GM12878 (cell line): ENCODE data around the gene LRP1. TPM values are rescaled to one million over a fixed set of nuclear protein-coding genes. Genes with fewer than 3 reads are reported as not detected.

Source experiments
- ATAC-seq: fragments of 200-7000 bp; cut with Tn5 transposase; 3 replicates; pipeline ENCODE4 v1.9.1; 2020; ENCODE audit warnings: mild to moderate bottlenecking, moderate library complexity
- BruUV-seq: library from RNA; stranded (reverse); fragments of 400-500 nt; replicated peaks from 2 replicates; lab custom pipeline; 2021; lab: Mats Ljungman, UMichigan
- CTCF ChIA-PET: fragments of 300-600 bp; sonication (Branson Sonifier 250); formaldehyde crosslinking; extraction: SDS; loops from one replicate; lab custom pipeline; 2021; ENCODE audit warnings: inconsistent platforms; lab: Yijun Ruan, JAX
- POLR2A ChIA-PET: fragments of 350-600 bp; formaldehyde crosslinking; extraction: SDS; loops from one replicate; lab custom pipeline; 2021; ENCODE audit warnings: inconsistent platforms; lab: Charles Lee
- RAD21 ChIA-PET: fragments of 300-600 bp; sonication (Branson Sonifier 250); formaldehyde crosslinking; loops from one replicate; lab custom pipeline; 2023; ENCODE audit warnings: antibody characterized with exemption; ENCODE audit not compliant: unreplicated experiment; lab: Charles Lee
- SMC1A ChIA-PET: fragments of 300-600 bp; sonication (Branson Sonifier 250); formaldehyde crosslinking; loops from one replicate; lab custom pipeline; 2023; ENCODE audit not compliant: unreplicated experiment, uncharacterized antibody; lab: Charles Lee
- DNase-seq: peaks from one replicate; pipeline ENCODE4 v3.0.0-alpha.2; 2011; ENCODE audit warnings: low read depth, low spot score
- FAIRE-seq: peaks from 3 replicates; lab custom pipeline; 2011; peaks lifted over from hg19 to GRCh38; lab: Jason Lieb, UNC
- H2AFZ ChIP-seq: 2 replicates; pipeline ENCODE4 v1.6.0; 2011; ENCODE audit warnings: low read depth, low read length, control low read depth; ENCODE audit not compliant: control insufficient read depth
- H3K27ac ChIP-seq: 2 replicates; pipeline ENCODE4 v1.5.1; 2011; ENCODE audit warnings: control low read depth; ENCODE audit not compliant: control insufficient read depth, insufficient read depth
- H3K27me3 ChIP-seq, 2 experiments: replicated peaks in 1 of 2; 2 replicates each; pipeline versions ENCODE4 v1.6.0 to v1.6.1; 2011; ENCODE audit warnings: low read length in 1 of 2; ENCODE audit not compliant: control insufficient read depth in 2 of 2, insufficient read depth in 2 of 2
- H3K36me3 ChIP-seq, 2 experiments: 2 replicates each; pipeline ENCODE4 v1.5.1; 2011; ENCODE audit warnings: low read length in 1 of 2; ENCODE audit not compliant: control insufficient read depth in 2 of 2, insufficient read depth in 2 of 2
- H3K4me1 ChIP-seq: 2 replicates; pipeline ENCODE4 v1.6.1; 2011; ENCODE audit warnings: mild to moderate bottlenecking, low read length, moderate library complexity, mixed read lengths; ENCODE audit not compliant: control insufficient read depth, insufficient read depth
- H3K4me2 ChIP-seq: 2 replicates; pipeline ENCODE4 v1.6.0; 2011; ENCODE audit warnings: control low read depth; ENCODE audit not compliant: control insufficient read depth, insufficient read depth
- H3K4me3 ChIP-seq: fragments of 200-600 bp; sonication (generic); 2 replicates; pipeline ENCODE4 v1.5.1; 2016
- H3K79me2 ChIP-seq: 2 replicates; pipeline ENCODE4 v1.6.0; 2011; ENCODE audit warnings: low read length; ENCODE audit not compliant: control insufficient read depth, insufficient read depth
- H3K9ac ChIP-seq: 2 replicates; pipeline ENCODE4 v1.8.0; 2011; ENCODE audit warnings: low read length, control low read depth, mixed read lengths; ENCODE audit not compliant: control insufficient read depth, insufficient read depth
- H3K9me3 ChIP-seq: replicated peaks from 3 replicates; pipeline ENCODE4 v1.5.1; 2011; ENCODE audit warnings: mild to moderate bottlenecking, low read length; ENCODE audit not compliant: control insufficient read depth, insufficient read depth
- H4K20me1 ChIP-seq: 2 replicates; pipeline ENCODE4 v1.6.0; 2011; ENCODE audit not compliant: control insufficient read depth, insufficient read depth
- BRCA1 ChIP-seq: IDR thresholded peaks from 2 replicates; pipeline ENCODE4 v1.6.1; 2011; ENCODE audit warnings: low read depth, low read length, improper control_type of control experiment
- CBFB ChIP-seq: IDR thresholded peaks from 2 replicates; pipeline ENCODE4 v1.6.1; 2016; ENCODE audit warnings: antibody characterized with exemption, low read depth
- CHD2 ChIP-seq: IDR thresholded peaks from 2 replicates; pipeline ENCODE4 v1.6.1; 2011; ENCODE audit warnings: low read depth, low read length, improper control_type of control experiment, borderline replicate concordance
- CREB1 ChIP-seq: IDR thresholded peaks from 2 replicates; pipeline ENCODE4 v1.6.1; 2012; ENCODE audit warnings: low read depth, mild to moderate bottlenecking, inconsistent platforms
- IKZF2 ChIP-seq, 2 experiments: fragments of 450-650 bp; IDR thresholded peaks; 2 replicates each; pipeline ENCODE4 v1.6.1; 2017; ENCODE audit warnings: mild to moderate bottlenecking in 2 of 2, moderate library complexity in 2 of 2
- LARP7 ChIP-seq: fragments of 450-650 bp; IDR thresholded peaks from 2 replicates; pipeline ENCODE4 v1.6.1; 2017; ENCODE audit warnings: mild to moderate bottlenecking
- POLR2A ChIP-seq: IDR thresholded peaks from 2 replicates; pipeline ENCODE4 v1.6.1; 2011; ENCODE audit warnings: low read depth, mild to moderate bottlenecking, low read length
- RUNX3 ChIP-seq: IDR thresholded peaks from 2 replicates; pipeline ENCODE4 v1.6.1; 2012; ENCODE audit warnings: low read length, inconsistent platforms
- SRF ChIP-seq, 2 experiments: IDR thresholded peaks; 2 replicates each; pipeline ENCODE4 v1.6.1; 2011; ENCODE audit warnings: low read depth in 2 of 2, low read length in 2 of 2, mild to moderate bottlenecking in 1 of 2, moderate library complexity in 1 of 2
- ZNF217 ChIP-seq: fragments of 450-650 bp; IDR thresholded peaks from 2 replicates; pipeline ENCODE4 v1.6.1; 2017; ENCODE audit warnings: antibody characterized with exemption, mild to moderate bottlenecking
- ZSCAN29 ChIP-seq: fragments of 450-650 bp; IDR thresholded peaks from 2 replicates; pipeline ENCODE4 v1.6.1; 2017; ENCODE audit warnings: mild to moderate bottlenecking, moderate library complexity
- WGBS: methylation state at CpG from one replicate; pipeline ENCODE4 v1.1.6; 2016; ENCODE audit warnings: low lambda C conversion rate; ENCODE audit not compliant: insufficient replicate concordance, insufficient coverage; ENCODE audit errors: missing lambda C conversion rate; 5-methylcytosine and 5-hydroxymethylcytosine counted together
- in situ Hi-C: fragments of 300-500 bp; cut with MboI; formaldehyde crosslinking; loops from 9 replicates; pipeline ENCODE4 v1.14.3; 2018; ENCODE audit warnings: mixed read lengths
- intact Hi-C: fragments of 100-400 bp; cut with micrococcal nuclease; formaldehyde crosslinking; loops from one replicate; pipeline ENCODE4 v1.14.2; 2022; ENCODE audit not compliant: unreplicated experiment
- polyA plus RNA-seq, 11 experiments: library from polyadenylated mRNA; depleted of rRNA in 4 of 11; unstranded in 6 of 11; stranded (reverse) in 5 of 11; fragments of >200 nt; fragmentation: Nextera tagmentation in 4 of 11; fragmentation: Illumina TruSeq in 1 of 11; extraction: Ambion mirVana in 4 of 11; extraction: Trizol in 1 of 11; gene quantifications; 1 replicate in 1 of 11; 2 replicates in 10 of 11; pipeline versions ENCODE4 v1.2.1 to v1.2.3, GENCODE V29; 2011 to 2016; ENCODE audit warnings: inconsistent platforms in 2 of 11, missing spikeins in 2 of 11, low read depth in 1 of 11
- total RNA-seq, 4 experiments: library from RNA; depleted of rRNA in 3 of 4; stranded (reverse); fragments of >200 nt in 3 of 4; fragmentation: Illumina TruSeq in 1 of 4; extraction: Trizol in 1 of 4; gene quantifications; 2 replicates each; pipeline versions ENCODE4 v1.2.1 to v1.2.3, GENCODE V29; 2013 to 2021
- TF ChIP-seq, protein P1 (sequence below): IDR thresholded peaks from 2 replicates; pipeline ENCODE4 v1.6.1; 2012; ENCODE audit warnings: improper control_type of control experiment, low read depth, low read length; ENCODE audit not compliant: insufficient replicate concordance
- TF ChIP-seq, protein P2 (sequence below): fragments of 450-650 bp; IDR thresholded peaks from 2 replicates; pipeline ENCODE4 v1.6.1; 2018; ENCODE audit warnings: mild to moderate bottlenecking, low read depth, moderate library complexity; ENCODE audit not compliant: partially characterized antibody

Gene LRP1
- total and polyA plus RNA-seq, 10 of the 15 experiments (the other 5 are each of a cell fraction or from before 2014, with no cell fraction given), result under 0.01 to 1.1 (median 0.20) TPM; not detected in 2

DNA sequence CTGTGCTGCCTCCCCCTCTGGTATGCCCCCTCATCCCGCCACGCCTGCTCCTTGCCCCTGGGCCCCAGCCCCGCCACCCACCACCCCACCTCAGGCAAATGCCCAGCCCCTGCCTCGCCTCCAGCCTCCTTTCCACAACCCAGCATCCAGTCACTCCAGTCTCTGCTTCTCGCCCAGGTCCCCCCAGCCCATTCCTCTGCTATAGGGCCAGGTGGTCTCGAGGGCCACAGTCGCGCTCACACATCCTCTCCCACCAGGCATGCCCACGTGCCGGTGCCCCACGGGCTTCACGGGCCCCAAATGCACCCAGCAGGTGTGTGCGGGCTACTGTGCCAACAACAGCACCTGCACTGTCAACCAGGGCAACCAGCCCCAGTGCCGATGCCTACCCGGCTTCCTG lies 82.2 kb downstream of the LRP1 start (continued):
- TF ChIP-seq, protein P1, sequence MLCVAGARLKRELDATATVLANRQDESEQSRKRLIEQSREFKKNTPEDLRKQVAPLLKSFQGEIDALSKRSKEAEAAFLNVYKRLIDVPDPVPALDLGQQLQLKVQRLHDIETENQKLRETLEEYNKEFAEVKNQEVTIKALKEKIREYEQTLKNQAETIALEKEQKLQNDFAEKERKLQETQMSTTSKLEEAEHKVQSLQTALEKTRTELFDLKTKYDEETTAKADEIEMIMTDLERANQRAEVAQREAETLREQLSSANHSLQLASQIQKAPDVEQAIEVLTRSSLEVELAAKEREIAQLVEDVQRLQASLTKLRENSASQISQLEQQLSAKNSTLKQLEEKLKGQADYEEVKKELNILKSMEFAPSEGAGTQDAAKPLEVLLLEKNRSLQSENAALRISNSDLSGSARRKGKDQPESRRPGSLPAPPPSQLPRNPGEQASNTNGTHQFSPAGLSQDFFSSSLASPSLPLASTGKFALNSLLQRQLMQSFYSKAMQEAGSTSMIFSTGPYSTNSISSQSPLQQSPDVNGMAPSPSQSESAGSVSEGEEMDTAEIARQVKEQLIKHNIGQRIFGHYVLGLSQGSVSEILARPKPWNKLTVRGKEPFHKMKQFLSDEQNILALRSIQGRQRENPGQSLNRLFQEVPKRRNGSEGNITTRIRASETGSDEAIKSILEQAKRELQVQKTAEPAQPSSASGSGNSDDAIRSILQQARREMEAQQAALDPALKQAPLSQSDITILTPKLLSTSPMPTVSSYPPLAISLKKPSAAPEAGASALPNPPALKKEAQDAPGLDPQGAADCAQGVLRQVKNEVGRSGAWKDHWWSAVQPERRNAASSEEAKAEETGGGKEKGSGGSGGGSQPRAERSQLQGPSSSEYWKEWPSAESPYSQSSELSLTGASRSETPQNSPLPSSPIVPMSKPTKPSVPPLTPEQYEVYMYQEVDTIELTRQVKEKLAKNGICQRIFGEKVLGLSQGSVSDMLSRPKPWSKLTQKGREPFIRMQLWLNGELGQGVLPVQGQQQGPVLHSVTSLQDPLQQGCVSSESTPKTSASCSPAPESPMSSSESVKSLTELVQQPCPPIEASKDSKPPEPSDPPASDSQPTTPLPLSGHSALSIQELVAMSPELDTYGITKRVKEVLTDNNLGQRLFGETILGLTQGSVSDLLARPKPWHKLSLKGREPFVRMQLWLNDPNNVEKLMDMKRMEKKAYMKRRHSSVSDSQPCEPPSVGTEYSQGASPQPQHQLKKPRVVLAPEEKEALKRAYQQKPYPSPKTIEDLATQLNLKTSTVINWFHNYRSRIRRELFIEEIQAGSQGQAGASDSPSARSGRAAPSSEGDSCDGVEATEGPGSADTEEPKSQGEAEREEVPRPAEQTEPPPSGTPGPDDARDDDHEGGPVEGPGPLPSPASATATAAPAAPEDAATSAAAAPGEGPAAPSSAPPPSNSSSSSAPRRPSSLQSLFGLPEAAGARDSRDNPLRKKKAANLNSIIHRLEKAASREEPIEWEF, result no peak
- no peak for TF ChIP-seq CHD2
- no peak for TF ChIP-seq ZSCAN29
- TF ChIP-seq RUNX3, result no peak
- no peak for TF ChIP-seq CBFB

DNA sequence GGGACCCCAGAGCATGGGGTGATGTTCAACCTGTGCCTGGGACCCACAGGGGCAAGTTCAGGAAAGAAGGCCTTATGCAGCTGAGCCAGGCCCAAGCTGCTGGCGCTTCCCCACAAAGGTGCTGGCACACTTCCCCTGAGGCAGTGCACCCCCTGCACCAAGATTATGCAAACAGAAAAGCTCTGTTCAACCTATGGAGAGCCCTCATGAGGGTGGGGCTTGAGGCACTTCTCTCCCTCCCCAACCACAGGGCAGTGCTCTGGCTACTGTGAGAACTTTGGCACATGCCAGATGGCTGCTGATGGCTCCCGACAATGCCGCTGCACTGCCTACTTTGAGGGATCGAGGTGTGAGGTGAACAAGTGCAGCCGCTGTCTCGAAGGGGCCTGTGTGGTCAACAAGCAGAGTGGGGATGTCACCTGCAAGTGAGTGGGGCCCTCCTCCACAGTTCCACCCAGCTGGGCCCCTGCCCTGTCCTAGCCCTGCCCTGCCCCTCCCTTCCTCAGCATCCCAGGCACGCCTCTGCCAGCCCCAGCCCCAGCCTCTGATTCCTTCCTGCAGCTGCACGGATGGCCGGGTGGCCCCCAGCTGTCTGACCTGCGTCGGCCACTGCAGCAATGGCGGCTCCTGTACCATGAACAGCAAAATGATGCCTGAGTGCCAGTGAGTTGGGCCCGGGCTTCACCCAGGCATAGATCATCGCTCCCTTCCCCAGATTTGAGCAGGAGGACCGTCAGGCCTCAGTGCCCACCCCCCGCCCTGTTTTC lies 82.8 kb downstream of the LRP1 start:
- H3K27me3 ChIP-seq, result peaks cover 7 to 9% of the 10 kb centered on the region in 2 experiments; a peak in 3 of 4 replicates
- no peak for ATAC-seq
- H2AFZ ChIP-seq, result no peak overlapping the region
- in situ Hi-C loops, result loop anchor here (5.0 kb wide), 1 partner anchor 36 kb away; no protein-coding TSS in a partner anchor
- FAIRE-seq, result no peak
- RAD21 ChIA-PET, result no interaction called here
- no peaks in the 10 kb centered on the region for H3K79me2 ChIP-seq
- SMC1A ChIA-PET, result no interaction called here
- 57% methylated on average over 16 of the region's 16 CpGs for WGBS
- POLR2A ChIA-PET, result no interaction called here
- no peak for DNase-seq
- H3K4me2 ChIP-seq, result no peak overlapping the region
- no TSS peak for BruUV-seq
- H3K36me3 ChIP-seq, result no peaks in the 10 kb centered on the region
- H4K20me1 ChIP-seq, result no peaks in the 10 kb centered on the region
- no peak overlapping the region for H3K4me3 ChIP-seq
- H3K9ac ChIP-seq, result no peak overlapping the region
- no peak overlapping the region for H3K27ac ChIP-seq
- intact Hi-C loops, result no loop called here
- CTCF ChIA-PET, result no interaction called here
- peaks cover 8% of the 10 kb centered on the region for H3K4me1 ChIP-seq
- no peaks in the 10 kb centered on the region for H3K9me3 ChIP-seq
- no peak for TF ChIP-seq CREB1
- no peak for TF ChIP-seq ZNF217
- no peak for TF ChIP-seq IKZF2 (IDR thresholded peaks at IDR 0.05)
- no peak for TF ChIP-seq BRCA1
- no peak for TF ChIP-seq LARP7
- TF ChIP-seq, protein P2, sequence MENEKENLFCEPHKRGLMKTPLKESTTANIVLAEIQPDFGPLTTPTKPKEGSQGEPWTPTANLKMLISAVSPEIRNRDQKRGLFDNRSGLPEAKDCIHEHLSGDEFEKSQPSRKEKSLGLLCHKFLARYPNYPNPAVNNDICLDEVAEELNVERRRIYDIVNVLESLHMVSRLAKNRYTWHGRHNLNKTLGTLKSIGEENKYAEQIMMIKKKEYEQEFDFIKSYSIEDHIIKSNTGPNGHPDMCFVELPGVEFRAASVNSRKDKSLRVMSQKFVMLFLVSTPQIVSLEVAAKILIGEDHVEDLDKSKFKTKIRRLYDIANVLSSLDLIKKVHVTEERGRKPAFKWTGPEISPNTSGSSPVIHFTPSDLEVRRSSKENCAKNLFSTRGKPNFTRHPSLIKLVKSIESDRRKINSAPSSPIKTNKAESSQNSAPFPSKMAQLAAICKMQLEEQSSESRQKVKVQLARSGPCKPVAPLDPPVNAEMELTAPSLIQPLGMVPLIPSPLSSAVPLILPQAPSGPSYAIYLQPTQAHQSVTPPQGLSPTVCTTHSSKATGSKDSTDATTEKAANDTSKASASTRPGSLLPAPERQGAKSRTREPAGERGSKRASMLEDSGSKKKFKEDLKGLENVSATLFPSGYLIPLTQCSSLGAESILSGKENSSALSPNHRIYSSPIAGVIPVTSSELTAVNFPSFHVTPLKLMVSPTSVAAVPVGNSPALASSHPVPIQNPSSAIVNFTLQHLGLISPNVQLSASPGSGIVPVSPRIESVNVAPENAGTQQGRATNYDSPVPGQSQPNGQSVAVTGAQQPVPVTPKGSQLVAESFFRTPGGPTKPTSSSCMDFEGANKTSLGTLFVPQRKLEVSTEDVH, result no peak
- TF ChIP-seq POLR2A, result no peak
- no peak for TF ChIP-seq SRF (IDR thresholded peaks at IDR 0.05; ENCODE audit: low read depth in 2 of 2, low read length in 2 of 2)
